GM19035 (cell line): ENCODE results near the gene ARHGEF1.
"Not testable (repeated sequence)": the region's sequence is repeated elsewhere in the genome, so short reads cannot be mapped to it uniquely, and the experiment has no call there.

Experiments
- ATAC-seq: cut with Tn5 transposase; IDR thresholded peaks from one replicate; pipeline ENCODE4 v1.9.1; 2021; ENCODE audit not compliant: unreplicated experiment

ARHGEF1 gene

DNA sequence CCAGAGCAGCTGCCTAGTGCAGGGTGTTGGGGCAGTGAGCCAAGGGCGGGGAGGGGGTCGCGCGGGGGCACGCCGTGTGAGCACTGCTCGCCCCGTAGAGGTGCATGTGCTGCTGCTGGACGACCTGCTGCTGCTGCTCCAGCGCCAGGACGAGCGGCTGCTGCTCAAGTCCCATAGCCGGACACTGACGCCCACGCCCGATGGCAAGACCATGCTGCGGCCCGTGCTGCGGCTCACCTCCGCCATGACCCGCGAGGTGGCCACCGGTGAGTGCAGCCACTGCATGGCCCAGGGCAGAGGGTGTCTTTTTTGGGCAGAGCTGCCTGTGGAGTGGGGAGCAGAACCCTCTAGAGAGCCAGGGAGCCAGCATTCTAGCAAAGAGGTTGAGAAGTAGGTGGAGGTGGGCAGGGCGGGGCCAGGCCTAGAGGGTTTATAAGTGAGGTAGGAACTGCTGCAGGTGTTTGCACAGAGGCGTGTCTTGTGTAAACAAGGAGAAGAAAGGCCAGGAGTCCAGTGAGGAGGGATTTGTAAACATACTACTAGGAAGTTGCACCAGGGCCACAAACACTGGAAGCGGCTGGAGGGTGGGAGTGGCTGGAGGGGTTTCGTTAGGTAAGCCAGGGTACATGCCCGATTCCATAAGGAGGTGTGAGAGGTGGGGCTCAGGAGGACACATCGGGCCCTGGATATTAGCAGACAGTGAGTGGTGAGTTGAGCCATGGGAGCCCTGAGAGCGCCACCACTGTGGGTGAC, 21.3 kb downstream of the ARHGEF1 start:
- no peak for ATAC-seq

DNA sequence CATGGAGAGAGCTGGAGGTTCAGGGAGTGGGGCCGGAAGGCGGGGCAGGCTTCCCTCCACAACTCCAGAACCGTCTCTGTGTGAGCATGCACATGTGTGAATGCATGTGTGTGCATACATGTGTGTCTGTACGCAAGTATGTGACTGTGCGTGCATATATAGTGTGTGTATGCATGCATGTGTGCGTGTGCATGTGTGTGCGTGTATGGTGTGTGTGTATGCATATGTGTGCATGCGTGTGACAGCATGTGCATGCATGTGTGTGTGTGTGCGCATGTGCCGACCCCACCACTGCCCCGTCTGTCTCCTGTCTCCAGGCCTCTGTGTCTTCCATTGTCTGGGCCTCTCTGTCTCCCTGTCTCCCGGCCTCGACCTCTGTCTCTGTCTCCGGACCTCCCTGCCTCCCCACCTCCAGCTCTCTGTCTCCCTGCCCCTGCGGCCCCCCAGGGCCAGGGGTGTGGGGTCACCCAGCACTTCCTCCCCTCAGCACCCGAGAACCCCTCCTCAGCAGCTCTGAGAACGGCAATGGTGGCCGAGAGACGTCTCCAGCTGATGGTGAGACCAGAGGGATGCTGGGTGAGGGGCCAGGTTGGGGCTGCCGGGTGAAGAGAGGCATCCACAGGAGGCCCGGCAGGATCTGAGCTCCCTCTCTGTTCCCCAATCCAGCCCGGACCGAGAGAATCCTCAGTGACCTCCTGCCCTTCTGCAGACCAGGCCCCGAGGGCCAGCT, 22.5 kb downstream of the ARHGEF1 start:
- ATAC-seq, result no peak

GRCh38 chr19:41906271-41906670, 23.3 kb downstream of the ARHGEF1 start:
- no peak for ATAC-seq

GRCh38 chr19:41906916-41907680, 24.1 kb downstream of the ARHGEF1 start:
- no peak for ATAC-seq

DNA sequence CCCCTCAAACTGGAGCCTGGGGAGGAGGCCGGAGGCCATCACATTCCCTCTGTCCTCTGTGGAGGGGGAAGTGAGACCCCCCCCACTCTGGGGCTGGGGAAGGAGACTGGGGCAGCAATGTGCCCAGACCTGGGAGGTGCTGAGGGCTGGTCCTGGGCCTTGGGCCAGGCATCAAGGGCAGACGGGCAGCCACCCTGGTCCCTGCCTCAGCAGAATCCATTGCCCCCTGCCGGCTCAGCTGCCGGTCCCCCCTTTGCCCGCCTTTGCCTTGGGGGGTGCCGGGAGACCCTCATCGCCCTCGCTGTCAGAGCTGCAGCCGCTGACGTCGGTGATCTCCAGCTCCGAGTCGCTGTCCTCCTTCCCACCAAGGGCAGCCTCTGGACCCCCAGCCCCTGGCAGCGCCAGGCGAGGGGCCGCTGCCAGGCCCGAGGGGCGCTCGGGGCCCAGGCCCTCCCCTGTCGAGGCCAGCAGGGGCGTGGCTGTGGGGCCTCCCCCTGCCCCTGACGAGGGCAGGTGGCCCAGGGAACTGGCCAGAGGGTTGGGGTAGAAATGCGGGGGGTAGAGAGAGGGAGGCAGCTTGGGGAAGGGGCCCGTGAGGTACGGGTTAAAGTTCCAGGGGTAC, 25.1 kb downstream of the ARHGEF1 start:
- ATAC-seq, result no peak

DNA sequence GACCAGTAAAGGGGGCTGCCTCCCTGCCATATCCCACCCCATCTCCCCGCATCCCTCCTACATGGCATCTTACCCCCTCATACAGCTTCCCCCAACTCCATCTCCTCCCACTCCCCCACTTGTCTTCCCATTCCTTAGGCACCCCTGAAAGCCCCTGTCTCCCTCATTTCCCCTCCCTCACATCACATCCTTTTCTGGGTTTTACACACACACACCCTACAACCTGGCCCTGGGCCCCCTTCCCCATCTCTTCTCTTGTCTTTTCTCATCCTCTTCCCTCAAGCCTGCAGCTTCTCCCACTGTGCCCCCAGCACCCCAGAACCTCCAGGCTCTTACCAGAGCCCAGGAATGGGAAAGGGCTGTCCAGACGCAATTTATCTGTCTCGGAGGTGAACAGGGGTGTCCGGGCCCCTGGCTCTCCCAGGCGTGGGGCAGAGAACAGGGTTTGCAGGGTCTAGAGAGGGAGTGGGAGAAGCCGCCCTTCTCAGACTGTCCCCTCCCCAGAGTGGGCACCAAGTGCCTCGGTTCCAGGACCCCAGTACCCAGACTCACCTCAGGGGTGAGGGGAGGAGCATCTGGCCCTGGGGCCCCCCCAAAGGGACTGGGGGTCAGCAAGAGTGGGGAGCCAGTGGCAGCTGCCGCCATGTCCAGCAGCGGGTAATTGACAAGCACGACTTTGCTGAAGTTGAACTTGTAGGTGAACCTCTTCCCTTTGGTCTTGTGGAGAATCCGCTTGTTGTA, 25.9 kb downstream of the ARHGEF1 start:
- no peak for ATAC-seq

DNA sequence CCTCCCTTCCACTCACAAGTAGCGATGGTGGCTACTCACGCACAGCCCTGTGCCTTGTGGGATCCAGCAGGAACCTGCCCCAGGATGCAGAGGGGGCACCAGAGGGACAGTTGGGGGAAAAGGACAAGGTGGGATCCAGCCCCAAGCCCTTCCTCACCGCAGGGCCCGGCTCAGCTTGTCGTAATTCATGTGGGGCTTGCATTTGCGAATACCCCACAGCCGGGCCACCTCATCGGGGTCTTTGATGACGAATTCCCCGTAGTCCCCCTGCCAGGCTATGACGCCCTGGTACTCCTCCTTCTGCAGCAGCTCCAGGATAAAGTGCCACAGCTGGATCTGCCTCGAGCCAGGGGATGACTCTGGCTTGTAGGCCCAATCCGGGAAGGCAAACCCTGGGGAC, 26.7 kb downstream of the ARHGEF1 start:
- no peak for ATAC-seq

GRCh38 chr19:41910240-41910991, 27.4 kb downstream of the ARHGEF1 start:
- no peak for ATAC-seq

- ATAC-seq, result no peak
These were observed 28.3 kb downstream of the ARHGEF1 start for GRCh38 chr19:41910992-41911888.

- no peak for ATAC-seq
These were observed 29.1 kb downstream of the ARHGEF1 start for GRCh38 chr19:41911889-41912731.

DNA sequence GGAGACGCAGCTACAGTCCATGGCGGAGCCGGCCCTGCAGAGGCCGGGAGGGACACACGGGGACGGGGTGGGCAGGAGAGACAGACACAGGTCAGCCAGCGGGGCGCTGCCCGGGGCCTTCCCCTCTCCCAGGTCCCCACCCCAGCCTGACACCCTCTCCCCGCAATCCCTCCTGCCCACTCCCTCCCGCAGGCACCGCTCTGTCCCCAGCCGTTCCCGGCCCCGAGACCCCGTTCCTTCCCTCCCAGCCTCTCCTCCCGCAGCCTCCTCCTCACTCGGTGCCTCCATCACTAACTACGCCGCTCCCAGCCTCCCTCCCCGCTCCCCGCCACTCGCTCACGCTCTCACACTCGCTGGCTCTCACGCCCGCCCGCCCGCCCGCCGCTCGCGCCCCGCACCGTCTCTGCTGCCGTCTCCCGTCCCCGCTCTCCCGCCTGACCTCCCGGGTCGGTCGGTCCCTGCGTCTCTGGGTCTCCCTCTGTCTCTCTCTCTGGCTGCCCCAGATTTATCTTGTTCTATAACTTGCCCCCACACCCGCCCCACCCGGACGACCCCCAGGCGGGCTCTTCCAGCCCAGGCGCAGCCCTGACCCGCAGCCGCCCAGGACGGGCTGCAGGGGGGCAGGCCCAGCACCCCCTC, 30.0 kb downstream of the ARHGEF1 start:
- ATAC-seq, result no peak

DNA sequence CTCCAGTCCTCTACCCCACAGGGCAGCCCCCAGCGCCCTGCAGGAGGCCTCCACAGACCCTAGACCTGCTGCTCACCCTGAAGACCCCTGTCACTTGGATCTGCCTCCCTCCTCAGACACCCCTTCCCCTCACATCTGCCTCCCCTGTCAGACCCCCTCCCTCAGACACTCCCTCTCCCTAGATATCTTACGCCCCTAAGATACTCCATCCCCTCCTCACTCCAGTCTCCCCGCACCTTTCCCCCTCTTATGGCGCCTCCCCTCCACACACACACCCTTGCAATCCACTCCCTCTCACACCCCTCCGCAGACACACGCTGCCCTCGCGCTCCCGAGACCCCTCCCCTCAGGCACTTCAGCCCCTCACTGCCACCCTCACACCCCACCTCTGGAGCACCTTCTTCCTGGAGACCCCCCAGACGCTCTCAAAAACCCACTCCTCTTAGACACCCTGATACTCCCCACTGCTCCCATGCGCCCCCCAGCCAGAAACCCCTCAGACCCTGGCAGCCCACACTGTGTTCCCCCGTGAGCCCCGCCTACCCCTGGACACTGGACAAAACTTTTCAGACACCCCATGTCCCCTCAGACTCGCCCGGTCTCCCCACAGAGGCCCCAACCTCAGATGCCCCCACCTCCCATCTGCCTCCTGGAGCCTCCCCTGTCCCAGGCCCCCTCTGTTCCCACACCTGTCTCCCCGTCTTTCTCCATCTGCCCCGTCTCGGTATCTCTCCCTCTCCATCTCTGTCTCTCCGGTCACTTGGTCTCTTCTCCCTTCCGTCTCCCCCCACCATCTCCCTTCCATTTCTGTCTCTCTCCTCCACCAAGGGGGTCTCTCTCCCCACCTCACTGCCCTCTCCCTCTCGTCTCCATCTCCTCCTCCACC, 30.8 kb downstream of the ARHGEF1 start:
- no peak for ATAC-seq

DNA sequence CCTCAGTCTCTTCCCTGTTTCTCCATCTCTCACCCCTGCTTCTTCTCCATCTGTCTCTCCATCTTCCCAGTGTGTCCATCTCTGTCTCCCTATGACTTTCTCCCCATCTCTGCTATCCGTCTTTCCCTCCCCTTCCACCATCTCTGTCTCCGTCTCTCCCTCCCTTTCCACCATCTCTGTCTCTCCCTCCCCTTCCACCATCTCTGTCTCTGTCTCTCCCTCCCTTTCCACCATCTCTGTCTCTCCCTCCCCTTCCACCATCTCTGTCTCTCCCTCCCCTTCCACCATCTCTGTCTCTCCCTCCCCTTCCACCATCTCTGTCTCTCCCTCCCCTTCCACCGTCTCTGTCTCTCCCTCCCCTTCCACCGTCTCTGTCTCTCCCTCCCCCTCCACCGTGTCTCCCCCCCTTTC, 31.4 kb downstream of the ARHGEF1 start:
- not testable (repeated sequence) for ATAC-seq

GRCh38 chr19:41915021-41915775, 32.2 kb downstream of the ARHGEF1 start:
- no peak for ATAC-seq

GRCh38 chr19:41915776-41916414, 32.9 kb downstream of the ARHGEF1 start:
- ATAC-seq, result no peak
